Coronary artery (tissue), 2 donors: ENCODE results near the gene CDCP2.

Experiments
- DNase-seq: peaks from one replicate; pipeline ENCODE4 v3.0.0-alpha.2; 2017; ENCODE audit warnings: low spot score
- H3K27ac ChIP-seq, 2 donors: fragments of 200-600 bp; sonication (generic); one replicate each; pipeline ENCODE4 v1.5.1; 2016 to 2019
- H3K4me3 ChIP-seq: fragments of 200-600 bp; sonication (generic); 2 replicates; pipeline ENCODE4 v1.5.1; 2016; ENCODE audit warnings: mild to moderate bottlenecking, moderate library complexity
- CTCF ChIP-seq: fragments of 200-600 bp; sonication (generic); IDR thresholded peaks from one replicate; pipeline ENCODE4 v1.5.1; 2019; ENCODE audit warnings: antibody characterized with exemption

The CDCP2 gene

GRCh38 chr1:54094001-54094729 is 58.6 kb downstream of the CDCP2 start:
- DNase-seq = no peak
- Histone ChIP-seq H3K4me3 (no peak overlapping the region), H3K27ac (no peak overlapping the region)
- TF ChIP-seq CTCF = no peak

GRCh38 chr1:54091666-54092065 is 61.1 kb downstream of the CDCP2 start:
- H3K27ac ChIP-seq = no peak overlapping the region
- no peak for TF ChIP-seq CTCF
- no peak overlapping the region for H3K4me3 ChIP-seq
- no peak for DNase-seq

- no peak for DNase-seq
- Histone ChIP-seq H3K4me3 (no peak overlapping the region), H3K27ac (no peak overlapping the region)
- TF ChIP-seq CTCF = no peak
Measured at GRCh38 chr1:54088385-54088784, 64.4 kb downstream of the CDCP2 start.

GRCh38 chr1:54086754-54087153 is 66.0 kb downstream of the CDCP2 start:
- DNase-seq = no peak
- no peak for TF ChIP-seq CTCF
- H3K27ac ChIP-seq = no peak overlapping the region
- H3K4me3 ChIP-seq = no peak overlapping the region

- TF ChIP-seq CTCF = no peak
- Histone ChIP-seq H3K4me3 (no peak overlapping the region), H3K27ac (no peak overlapping the region)
- no peak for DNase-seq
Measured at GRCh38 chr1:54084794-54085193, 68.0 kb downstream of the CDCP2 start.
